GM19324 (cell line): Measurements from ENCODE around the gene CEPT1.

Source experiments
- ATAC-seq: cut with Tn5 transposase; IDR thresholded peaks from one replicate; pipeline ENCODE4 v1.9.1; 2021; ENCODE audit warnings: mild to moderate bottlenecking, moderate library complexity; ENCODE audit not compliant: unreplicated experiment, low FRiP score

Gene CEPT1

DNA sequence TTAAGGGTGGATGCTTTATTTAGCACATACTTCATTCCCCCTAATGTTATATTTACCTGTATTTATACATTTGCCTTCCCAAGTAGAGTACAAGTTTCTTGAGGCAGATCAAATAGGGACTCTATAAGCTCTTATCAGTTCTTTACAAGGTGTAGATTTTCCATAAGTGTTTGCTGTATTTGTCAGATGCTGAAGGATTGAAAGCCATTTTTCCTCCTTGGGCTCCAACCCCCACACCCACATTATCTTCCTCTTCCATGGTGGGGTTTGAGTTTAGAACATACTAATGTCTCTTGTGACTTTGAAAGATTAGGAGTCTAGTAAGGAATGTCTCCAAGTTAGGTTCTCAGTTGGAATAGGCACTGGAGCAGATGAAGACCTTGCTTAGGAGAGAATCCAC is 85.1 kb downstream of the CEPT1 start:
- no peak for ATAC-seq

DNA sequence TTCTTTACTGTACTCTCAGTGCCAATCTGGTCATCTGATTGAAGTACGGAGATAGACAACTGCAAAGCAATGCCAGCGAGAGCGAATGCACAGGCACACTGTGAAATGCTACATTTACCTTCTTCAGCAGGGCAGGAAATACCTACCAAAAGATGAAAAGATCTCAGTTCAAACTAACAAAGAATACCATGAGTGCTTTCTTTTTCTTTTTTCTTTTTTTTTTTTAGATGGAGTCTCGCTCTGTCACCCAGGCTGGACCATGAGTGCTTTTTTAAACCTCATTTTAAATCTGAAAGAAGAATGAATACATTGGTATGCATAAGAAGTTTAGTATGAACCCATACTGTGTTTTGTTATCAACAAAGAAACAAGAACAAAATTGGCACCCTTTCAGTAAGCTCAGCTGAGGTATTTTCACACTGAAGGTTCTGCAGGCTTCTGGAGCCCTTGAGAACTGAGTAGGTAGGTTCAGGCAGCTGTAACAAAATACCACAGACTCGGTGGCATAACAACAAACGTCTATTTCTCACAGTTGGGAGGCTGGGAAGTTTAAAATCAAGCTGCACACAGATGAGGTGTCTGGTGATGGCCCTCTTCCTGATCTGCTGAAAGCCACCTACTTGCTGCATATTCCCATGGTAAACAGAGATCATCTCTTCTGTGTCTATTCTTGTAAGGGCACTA is 85.8 kb downstream of the CEPT1 start:
- no peak for ATAC-seq

DNA sequence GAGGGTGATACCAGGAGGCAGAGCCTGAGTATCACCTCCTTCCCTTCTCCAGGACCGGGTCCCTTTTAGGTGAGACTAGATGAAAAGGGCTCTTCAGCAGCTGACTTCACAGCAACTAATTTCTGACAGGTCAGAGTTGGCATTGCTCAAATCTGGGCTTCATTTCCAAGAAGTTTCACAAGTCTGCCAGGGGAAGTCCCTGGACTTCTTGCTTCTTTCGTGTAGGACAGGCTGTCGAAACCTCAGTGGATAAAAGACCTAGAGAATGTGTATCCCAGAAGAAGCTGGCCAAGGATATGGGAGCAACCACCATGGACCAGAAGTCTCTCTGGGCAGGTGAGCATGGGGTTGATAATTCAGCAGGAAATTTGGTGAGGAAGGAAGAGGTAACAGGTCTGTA is 87.4 kb downstream of the CEPT1 start, which contains the start of gene CHI3L2:
Gene CHI3L2 (plus strand): TSS at position 280 of the 400 bp plus-strand sequence. CDS start 17 bp downstream, at position 297.
- ATAC-seq, result no peak

DNA sequence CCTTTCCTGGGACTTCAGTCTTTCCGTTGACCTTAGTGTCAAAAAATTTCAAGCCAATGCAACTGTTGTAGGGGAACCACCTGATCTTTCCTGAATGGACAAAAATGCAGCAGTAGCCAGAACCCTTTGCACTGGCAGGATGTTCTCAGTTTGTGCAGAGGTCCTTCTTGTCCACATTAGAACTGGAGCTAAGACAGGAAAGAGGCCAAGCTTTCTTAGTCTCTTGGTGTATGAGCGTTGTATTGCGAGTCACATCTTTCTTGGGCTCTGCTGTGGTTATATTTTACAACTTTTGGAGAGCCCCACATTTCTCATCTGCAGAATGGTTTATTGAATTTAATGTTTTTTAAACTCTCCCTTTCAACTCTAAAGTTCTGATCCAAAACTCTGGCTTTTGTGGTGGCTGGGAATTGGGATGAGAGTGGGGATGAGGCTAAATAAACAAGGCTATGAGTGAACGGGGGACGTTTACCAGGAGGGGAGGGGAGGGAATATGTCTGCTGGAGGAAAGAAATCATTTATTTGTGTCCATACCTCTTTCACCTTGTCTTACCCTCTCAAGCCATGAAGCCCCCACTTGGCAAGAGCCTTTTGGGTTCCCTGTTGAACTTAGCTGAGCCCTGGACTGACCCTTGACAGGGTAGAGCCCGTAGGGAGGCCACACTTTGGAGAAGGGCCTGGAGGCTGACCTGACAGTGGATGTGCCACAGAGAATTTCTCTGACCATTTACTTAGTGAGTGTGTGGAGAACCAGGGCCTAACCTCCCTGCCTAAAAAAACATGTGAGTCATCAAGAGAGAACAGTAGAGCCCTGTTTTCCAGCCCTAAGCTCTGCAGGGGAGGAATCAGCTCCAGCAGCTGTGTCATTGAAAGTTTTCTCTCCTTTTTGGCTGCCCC is 88.1 kb downstream of the CEPT1 start:
- ATAC-seq, result no peak

DNA sequence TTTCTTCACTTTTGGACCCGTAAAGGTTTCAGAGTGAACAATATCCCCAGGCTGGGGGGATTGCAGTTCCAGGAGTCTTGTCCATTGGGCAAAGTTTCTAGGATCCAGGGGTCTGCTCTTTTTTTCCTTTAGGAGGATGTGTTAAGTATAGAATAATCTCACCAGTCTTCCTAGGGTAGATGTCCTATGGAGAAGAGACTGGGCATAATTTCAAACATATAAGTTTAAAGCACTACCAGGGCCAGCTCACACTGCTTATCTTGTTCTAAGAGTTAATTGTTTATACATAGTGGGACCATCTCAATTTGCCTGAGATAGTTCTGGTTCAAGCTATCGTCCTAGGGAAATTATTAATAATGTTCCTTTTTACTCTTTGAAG is 88.7 kb downstream of the CEPT1 start:
- ATAC-seq, result no peak

DNA sequence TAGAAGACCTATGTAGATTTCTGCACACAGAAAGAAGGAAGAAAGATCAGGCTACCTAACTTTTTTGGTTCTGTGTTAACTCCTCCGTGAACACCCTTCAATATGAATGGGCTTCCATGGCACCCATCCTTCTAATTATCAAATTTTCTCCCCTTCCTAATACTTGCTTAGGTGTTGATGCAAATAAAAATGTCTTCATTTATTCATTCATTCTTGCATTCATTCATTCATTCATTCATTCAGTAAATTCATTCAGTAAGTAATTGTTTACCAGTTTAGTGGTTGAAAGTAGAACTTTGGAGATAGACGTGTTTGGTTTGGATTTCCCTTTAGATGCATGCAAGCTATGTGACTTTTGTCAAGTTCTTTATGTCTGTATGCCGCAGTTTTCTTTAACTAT is 92.1 kb downstream of the CEPT1 start:
- ATAC-seq, result no peak

DNA sequence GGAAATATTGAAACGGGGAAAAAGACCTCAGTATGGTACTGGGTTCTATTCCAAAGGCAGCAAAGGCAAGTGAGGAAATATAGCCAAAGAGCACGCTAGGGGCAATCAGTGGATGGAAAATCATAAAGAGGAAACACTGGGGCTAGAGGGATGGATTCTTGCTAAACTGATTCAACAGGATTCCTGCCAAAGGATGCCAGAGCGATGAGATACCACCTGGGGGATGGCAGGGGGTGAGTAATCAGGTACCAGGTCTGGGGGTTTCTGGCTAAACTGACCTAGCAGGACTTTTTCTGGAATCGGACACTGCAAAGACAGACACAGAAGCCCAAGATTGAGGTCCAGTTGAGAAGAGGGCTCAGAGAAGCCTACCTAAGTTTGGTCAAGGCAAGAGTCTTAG is 94.2 kb downstream of the CEPT1 start:
- ATAC-seq, result no peak
